Heart left ventricle (tissue), 16 donors: ENCODE measurements around the gene HDAC8. TPM values are rescaled to one million over a fixed set of nuclear protein-coding genes. Genes with fewer than 3 reads are reported as not detected.

Source experiments
- ATAC-seq, 4 donors: fragments of 200-7000 bp; cut with Tn5 transposase; one replicate each; pipeline ENCODE4 v1.9.1; 2020 to 2022; ENCODE audit warnings: moderate library complexity in 4 of 4, mild to moderate bottlenecking in 3 of 4, moderate number of reproducible peaks in 1 of 4
- DNase-seq, 5 donors: peaks; one replicate each; pipeline ENCODE4 v3.0.0-alpha.2; 2020
- H3K27ac ChIP-seq, 12 donors: fragments of 200-600 bp; sonication (generic) in 4 of 12; one replicate each; pipeline versions ENCODE4 v1.5.0 to v1.8.0; 2016 to 2022; ENCODE audit warnings: mild to moderate bottlenecking in 2 of 12
- H3K27me3 ChIP-seq, 9 donors: fragments of 200-600 bp; sonication (generic) in 2 of 9; one replicate each; pipeline versions ENCODE4 v1.5.1 to v1.8.0; 2016 to 2022; ENCODE audit warnings: mild to moderate bottlenecking in 3 of 9
- H3K36me3 ChIP-seq, 9 donors: fragments of 200-600 bp; sonication (generic) in 2 of 9; one replicate each; pipeline versions ENCODE4 v1.5.0 to v1.8.0; 2018 to 2022; ENCODE audit warnings: mild to moderate bottlenecking in 2 of 9
- H3K4me1 ChIP-seq, 12 donors: fragments of 200-600 bp; sonication (generic) in 4 of 12; one replicate each; pipeline versions ENCODE4 v1.5.0 to v1.8.0; 2016 to 2022; ENCODE audit warnings: mild to moderate bottlenecking in 3 of 12
- H3K4me3 ChIP-seq, 12 donors: fragments of 200-600 bp; sonication (generic) in 4 of 12; one replicate each; pipeline versions ENCODE4 v1.5.0 to v1.8.0; 2017 to 2022; ENCODE audit warnings: mild to moderate bottlenecking in 9 of 12, moderate library complexity in 4 of 12
- H3K9me3 ChIP-seq, 12 donors: fragments of 200-600 bp; sonication (generic) in 4 of 12; one replicate each; pipeline versions ENCODE4 v1.5.0 to v1.8.0; 2016 to 2022; ENCODE audit warnings: mild to moderate bottlenecking in 1 of 12
- POLR2A ChIP-seq, 2 donors: fragments of 450-650 bp; IDR thresholded peaks; one replicate each; pipeline ENCODE4 v1.6.1; 2017; ENCODE audit warnings: antibody characterized with exemption in 2 of 2, mild to moderate bottlenecking in 2 of 2, moderate library complexity in 2 of 2
- WGBS, 4 donors: extraction: QIAGEN DNeasy Blood & Tissue Kit in 2 of 4; methylation state at CpG; one replicate each; pipeline versions ENCODE4 v1.1.5 to v1.1.7; 2013 to 2018; 5-methylcytosine and 5-hydroxymethylcytosine counted together
- intact Hi-C, 10 donors: fragments of 100-400 bp; cut with DNase I; formaldehyde crosslinking; loops; one replicate each; pipeline versions ENCODE4 v1.11.1 to v1.14.2; 2022
- polyA plus RNA-seq, 2 donors: library from polyadenylated mRNA; stranded (reverse); fragments of 200-250 nt; gene quantifications; one replicate each; pipeline ENCODE4 v1.2.3, GENCODE V29; 2013
- total RNA-seq, 9 donors: library from RNA; depleted of rRNA in 2 of 9; stranded (reverse); fragments of >200 nt in 2 of 9; fragmentation: NEBNext Ultra II Directional in 3 of 9; extraction: Animal tissue kit (Norgen Biotek cat#: 25700) in 3 of 9; gene quantifications; one replicate each; pipeline versions ENCODE4 v1.1.0 to v1.2.4, GENCODE V29; 2016 to 2023
- TF ChIP-seq, protein P1 (sequence below), 12 donors: fragments of 200-600 bp; sonication (generic) in 4 of 12; IDR thresholded peaks; one replicate each; pipeline versions ENCODE4 v1.5.0 to v1.8.0; 2018 to 2022; ENCODE audit warnings: antibody characterized with exemption in 12 of 12, mild to moderate bottlenecking in 5 of 12
- donor health status: ischemic (EF 13 %, LVEDD 7.1; RV severe dilation, severe dysfunction).
- donor health status: healthy with polysubstance abuse.
- donor health status: DM: no; HTN: yes; CAD: no.
- donor health status: DM: no; HTN: no; CAD: no.
- donor health status: ischemic (EF 25% LVEDD 6.9; RV normal size, moderate dysfunction).
- donor health status: ischemic (EF 25% LVEDD 5.7; RV mildly dilated, moderate dysfunction).
- donor health status: healthy.
- donor health status: DM: yes; HTN: yes; CAD: no.
- donor health status: ischemic (EF 35%, LVEDD 5.7; RV mildly dilated, moderate dysfunction).
- donor health status: nonischemic (EF 11% LVEDD 7.7; RV severe dilation, severe dysfunction).
- donor health status: DM: yes; HTN: yes; CAD: no.
- donor health status: PGD.
- donor health status: ischemic (EF 29% LVEDD 5.4; RV normal size, mild dysfunction).
- donor health status: nonischemic (EF 23%, LVEDD 6.1; RV moderate dilation, normal function).

Gene HDAC8
- total and polyA plus RNA-seq, 11 donors: 16.1 to 28.1 (median 18.6) TPM

- DNase-seq (peak; percentile 43 to 70 (median 54)), ATAC-seq (peak; percentile 62 to 85 (median 72))
- Histone ChIP-seq H3K27me3 (peaks cover 0 to 97% (median 0%) of the 10 kb centered on the region in 9 donors), H3K9me3 (no peaks in the 10 kb centered on the region), H3K27ac (no peak overlapping the region), H3K4me1 (peaks cover 0 to 35% (median 2%) of the 10 kb centered on the region in 12 donors), H3K4me3 (peak overlapping the region in 10 of 12 donors; percentile 25 to 53 (median 41)), H3K36me3 (no peaks in the 10 kb centered on the region)
- WGBS, 4 donors: 1 to 19% (median 5%) methylated on average over 22 to 24 of the region's 24 CpGs
- no peak for TF ChIP-seq POLR2A (IDR thresholded peaks at IDR 0.05)
- TF ChIP-seq, protein P1, sequence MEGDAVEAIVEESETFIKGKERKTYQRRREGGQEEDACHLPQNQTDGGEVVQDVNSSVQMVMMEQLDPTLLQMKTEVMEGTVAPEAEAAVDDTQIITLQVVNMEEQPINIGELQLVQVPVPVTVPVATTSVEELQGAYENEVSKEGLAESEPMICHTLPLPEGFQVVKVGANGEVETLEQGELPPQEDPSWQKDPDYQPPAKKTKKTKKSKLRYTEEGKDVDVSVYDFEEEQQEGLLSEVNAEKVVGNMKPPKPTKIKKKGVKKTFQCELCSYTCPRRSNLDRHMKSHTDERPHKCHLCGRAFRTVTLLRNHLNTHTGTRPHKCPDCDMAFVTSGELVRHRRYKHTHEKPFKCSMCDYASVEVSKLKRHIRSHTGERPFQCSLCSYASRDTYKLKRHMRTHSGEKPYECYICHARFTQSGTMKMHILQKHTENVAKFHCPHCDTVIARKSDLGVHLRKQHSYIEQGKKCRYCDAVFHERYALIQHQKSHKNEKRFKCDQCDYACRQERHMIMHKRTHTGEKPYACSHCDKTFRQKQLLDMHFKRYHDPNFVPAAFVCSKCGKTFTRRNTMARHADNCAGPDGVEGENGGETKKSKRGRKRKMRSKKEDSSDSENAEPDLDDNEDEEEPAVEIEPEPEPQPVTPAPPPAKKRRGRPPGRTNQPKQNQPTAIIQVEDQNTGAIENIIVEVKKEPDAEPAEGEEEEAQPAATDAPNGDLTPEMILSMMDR (IDR thresholded peaks at IDR 0.05): no peak
- intact Hi-C loops: loop anchor here in 6 of 10 donors (10.0 kb wide), 2 partner anchors 226 to 236 kb away; no protein-coding TSS in a partner anchor
Observed at GRCh38 chrX:72308566-72309296, 263.9 kb downstream of the HDAC8 start.

DNA sequence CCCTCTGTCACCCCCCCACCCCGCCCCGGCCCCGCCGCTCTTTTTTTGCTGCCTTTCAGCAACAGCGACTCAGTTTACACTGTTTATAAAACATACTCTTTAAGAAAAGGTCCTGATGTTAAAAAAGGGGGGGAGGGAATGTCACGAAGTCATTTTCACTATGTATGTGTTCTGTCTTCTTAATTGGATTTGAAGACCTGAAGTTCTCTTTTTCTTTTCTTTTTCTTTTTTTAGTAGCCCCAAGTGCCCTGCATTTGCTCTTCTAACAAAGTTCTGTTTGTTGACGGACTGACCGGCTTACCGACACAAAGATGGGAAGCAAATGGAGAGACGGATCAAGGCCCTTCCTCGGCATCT is 264.5 kb downstream of the HDAC8 start:
- H3K36me3 ChIP-seq: no peaks in the 10 kb centered on the region
- no peak overlapping the region for H3K27ac ChIP-seq
- WGBS, 4 donors: 5 to 29% (median 14%) methylated on average over 11 of the region's 11 CpGs
- peaks cover 0 to 35% (median 2%) of the 10 kb centered on the region in 12 donors for H3K4me1 ChIP-seq
- H3K9me3 ChIP-seq: no peaks in the 10 kb centered on the region
- no peak for ATAC-seq
- no peak for TF ChIP-seq POLR2A (IDR thresholded peaks at IDR 0.05)
- TF ChIP-seq, protein P1 (IDR thresholded peaks at IDR 0.05): no peak
- DNase-seq: no peak
- intact Hi-C loops: loop anchor here in 6 of 10 donors (10.0 kb wide), 2 partner anchors 227 to 237 kb away; no protein-coding TSS in a partner anchor
- H3K4me3 ChIP-seq: peak overlapping the region in 8 of 12 donors; percentile 33 to 71 (median 43)
- H3K27me3 ChIP-seq: peaks cover 0 to 97% (median 0%) of the 10 kb centered on the region in 9 donors

DNA sequence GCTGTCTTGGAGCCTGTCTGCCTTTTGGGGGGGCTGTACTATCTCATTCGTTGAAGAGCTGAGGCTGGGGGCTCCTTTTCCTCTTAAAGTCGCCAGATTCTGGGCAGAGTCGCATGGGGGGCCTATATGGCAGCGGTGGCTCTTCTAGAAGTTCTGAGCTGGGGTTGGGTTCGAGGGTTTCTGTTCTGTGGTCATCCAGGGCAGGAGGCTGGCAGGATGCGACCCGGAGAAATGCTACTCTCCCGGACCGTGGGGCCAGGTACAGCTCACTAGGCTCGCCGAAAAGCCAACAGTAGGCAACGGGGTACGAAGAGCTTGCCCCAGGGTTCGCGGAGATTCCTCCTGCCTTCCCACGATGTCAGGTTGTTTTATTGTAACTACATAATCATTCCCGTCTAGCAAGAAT is 265.0 kb downstream of the HDAC8 start:
- 4 to 21% (median 13%) methylated on average over 17 of the region's 17 CpGs for WGBS, 4 donors
- no peak overlapping the region for H3K27ac ChIP-seq
- intact Hi-C loops: loop anchor here in 6 of 10 donors (10.0 kb wide), 2 partner anchors 227 to 237 kb away; no protein-coding TSS in a partner anchor
- ATAC-seq (no peak), DNase-seq (no peak)
- H3K9me3 ChIP-seq: no peaks in the 10 kb centered on the region
- H3K27me3 ChIP-seq: peaks cover 0 to 97% (median 0%) of the 10 kb centered on the region in 9 donors
- peaks cover 0 to 35% (median 2%) of the 10 kb centered on the region in 12 donors for H3K4me1 ChIP-seq
- H3K36me3 ChIP-seq: no peaks in the 10 kb centered on the region
- peak overlapping the region in 11 of 12 donors; percentile 36 to 71 (median 57) for H3K4me3 ChIP-seq
- TF ChIP-seq, protein P1 (IDR thresholded peaks at IDR 0.05): no peak
- no peak for TF ChIP-seq POLR2A (IDR thresholded peaks at IDR 0.05)
